ENCODE data around the gene NTHL1.

The NTHL1 gene

GRCh38 chr16:2007081-2007836, 40.4 kb downstream of the NTHL1 start:
- DNase-seq: no peak

DNA sequence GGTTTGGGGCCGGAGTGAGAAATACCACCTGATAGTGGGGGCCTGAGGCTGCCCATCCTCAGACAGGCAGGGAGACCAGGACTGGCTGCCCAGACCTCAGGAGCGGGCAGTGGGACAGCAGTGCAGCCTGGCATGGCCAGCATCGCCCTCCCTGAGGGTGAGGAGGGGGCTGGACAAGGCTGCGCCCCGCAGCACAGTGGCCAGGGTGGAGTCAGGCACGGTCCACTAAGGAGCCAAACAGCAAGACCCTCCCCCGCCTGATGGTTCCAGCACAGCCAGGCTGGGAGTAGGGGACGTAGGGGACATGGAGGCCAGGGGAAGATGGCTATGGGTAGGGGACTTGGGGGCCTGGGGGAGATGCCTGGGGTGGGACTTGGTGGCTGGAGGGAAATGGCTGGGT, 41.3 kb downstream of the NTHL1 start:
- no peak for DNase-seq

DNA sequence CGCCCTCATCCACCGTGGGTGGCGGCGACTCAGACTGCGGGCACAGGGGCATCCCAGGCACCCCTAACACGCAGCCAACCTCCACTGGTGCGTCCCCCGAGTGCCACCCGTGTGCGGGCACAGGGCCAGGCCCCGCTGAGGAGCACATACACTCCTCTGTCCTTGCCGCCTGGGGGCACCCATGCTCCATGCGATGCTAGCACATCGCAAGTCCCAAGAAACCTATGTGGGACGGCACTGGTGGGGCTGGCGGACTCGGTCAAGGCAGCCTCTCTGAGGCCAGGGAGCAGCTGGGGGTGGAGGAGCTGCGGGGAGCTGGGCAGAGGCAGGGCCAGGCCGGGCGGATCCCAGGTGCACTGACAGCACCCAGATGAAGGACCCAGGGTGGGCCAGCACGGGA, 42.0 kb downstream of the NTHL1 start:
- no peak for DNase-seq

- no peak for DNase-seq
Measured at GRCh38 chr16:2004795-2005517, 42.7 kb downstream of the NTHL1 start.

DNA sequence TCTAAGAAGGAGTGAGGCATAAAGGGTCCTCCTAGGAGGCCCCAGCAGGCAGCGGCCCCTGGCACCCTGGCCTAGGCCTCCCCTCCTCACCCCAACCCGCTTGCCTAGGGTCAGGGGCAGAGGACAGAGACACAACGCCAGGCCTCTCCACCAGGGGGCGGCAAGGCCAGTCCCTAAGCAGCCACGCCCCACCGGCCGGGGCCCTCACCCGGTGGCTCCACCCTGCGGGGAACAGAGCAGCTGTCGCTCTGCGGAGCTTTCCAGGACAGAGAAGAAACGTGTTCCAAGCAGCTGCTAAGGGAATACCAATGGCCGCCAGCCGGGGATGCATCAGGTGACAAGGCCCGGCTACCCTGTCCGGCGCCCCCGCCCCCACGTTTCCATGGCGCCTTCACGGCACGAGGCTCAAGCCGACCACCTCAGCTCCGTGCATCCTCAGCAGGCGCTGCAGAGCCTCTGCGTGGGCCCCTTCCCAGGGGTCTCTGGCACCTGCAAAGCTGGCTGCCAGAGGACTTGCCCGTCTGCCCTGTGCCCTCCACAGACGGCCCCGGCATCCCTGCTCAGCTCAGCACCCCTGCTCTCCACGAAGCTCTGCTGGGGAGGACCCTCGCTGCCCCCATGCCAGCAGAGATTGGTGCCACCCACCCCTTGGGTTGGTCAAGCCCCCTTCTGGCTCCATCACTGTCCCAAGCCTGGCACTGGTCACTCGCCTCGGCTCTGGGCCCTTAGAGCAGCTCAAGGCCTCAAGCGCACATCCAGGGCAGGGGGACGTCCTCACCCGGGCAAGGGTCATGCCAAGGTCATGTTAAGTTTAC, 43.6 kb downstream of the NTHL1 start:
- peak; percentile 73 for DNase-seq

DNA sequence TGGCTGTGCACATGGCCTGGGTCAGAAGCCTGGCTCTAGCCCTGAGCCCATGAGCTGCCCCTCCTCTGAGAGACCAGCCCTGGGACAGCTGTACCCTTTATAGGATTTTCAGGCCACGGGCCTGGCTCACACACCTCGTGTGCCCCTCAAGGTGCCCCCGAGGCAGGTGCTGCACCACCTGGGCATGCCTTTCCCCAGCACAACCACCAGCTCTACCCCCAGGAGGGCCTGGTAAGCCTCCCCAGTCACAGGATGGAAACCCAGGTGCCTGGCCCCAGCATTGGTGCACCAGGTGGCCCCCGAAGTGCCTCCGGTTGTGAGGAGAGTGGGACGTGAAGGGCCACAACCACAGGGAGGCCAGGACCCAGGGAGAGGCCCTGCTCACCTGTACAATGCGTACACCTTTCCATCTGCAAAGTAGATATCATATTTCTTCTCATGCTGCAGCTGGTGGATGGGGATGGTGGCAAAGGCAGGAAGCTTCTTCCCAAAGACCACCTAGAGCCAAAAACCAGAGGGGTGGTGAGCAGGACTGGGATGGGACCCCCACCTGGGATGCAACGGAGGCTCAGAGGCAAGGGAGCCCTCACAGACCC, 44.3 kb downstream of the NTHL1 start:
- no peak for DNase-seq

GRCh38 chr16:2002406-2003230, 45.0 kb downstream of the NTHL1 start:
- no peak for DNase-seq

GRCh38 chr16:2001456-2002355, 45.9 kb downstream of the NTHL1 start:
- no peak for DNase-seq

DNA sequence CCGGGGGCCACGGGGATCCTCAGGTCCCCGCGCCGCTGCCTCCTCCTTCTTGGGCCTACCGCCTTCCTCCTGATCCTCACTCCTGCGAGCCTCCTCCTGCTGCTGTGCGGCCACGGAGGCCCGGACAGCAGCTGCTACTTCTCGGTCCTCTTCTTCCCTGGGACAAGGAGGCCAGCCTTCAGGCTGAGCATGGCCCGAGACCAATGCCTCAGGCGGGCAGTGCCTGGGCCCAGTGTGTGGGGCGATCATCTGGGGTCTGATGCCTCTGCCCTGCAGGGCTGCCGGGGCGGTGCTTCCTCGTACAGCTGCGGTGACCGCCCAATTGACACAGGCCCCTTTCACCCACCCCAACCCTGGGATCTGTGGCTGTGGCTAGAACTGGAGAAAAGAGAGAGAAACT, 46.6 kb downstream of the NTHL1 start:
- DNase-seq: no peak

- no peak for DNase-seq
Measured at GRCh38 chr16:1999866-2000514, 47.6 kb downstream of the NTHL1 start.

DNA sequence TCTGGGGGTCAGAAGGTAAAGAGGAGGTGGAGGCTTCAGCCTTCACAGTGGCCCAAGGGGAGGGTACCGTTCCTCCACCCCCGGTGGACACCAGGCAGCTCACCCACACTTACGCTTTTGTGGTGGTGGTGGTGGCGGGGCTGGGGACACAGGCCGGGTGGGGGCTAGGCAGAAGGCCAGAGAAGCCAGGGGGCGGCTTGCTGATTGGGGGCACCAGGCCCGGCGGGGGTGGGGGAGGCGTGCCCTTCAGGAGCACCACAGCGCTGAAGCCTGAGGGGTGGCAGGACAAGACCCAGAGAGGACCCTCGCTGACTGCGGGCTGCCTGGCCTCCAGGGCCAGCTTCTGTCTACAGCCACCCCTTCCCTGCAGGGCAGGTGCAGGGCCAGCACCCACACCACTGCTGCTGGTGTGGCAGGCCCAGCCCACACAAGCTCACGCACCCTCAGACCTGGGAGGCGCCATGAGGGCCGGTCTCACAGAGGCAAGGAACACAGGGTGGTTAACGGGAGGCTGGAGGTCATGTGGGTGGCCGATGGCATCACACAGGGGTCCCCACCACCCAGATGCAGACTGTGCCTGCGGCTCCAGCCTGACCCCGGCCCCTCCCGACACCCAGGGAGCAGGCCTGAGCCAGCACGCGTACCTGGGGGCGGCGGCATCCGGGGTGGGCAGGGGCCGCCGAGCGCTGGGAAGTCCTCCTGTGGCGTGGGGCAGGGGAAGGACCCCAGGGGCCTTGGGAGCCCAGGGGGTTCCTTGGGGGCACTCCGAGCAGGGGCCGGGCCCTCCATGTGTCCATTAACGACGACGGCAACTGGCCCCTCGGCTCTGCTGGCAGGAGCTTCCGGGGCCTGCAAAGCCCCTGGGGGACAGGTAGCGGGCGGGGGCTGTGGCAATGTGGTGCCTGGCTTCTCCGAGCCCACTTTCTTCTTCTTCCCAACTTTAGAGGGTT, 48.5 kb downstream of the NTHL1 start:
- no peak for DNase-seq

- no peak for DNase-seq
Measured at GRCh38 chr16:1998360-1998835, 49.2 kb downstream of the NTHL1 start.

GRCh38 chr16:1997494-1998359, 49.9 kb downstream of the NTHL1 start:
- DNase-seq: no peak

GRCh38 chr16:1993731-1994131, 53.9 kb downstream of the NTHL1 start:
- DNase-seq: no peak

- DNase-seq: no peak
Measured at GRCh38 chr16:1992704-1993317, 54.8 kb downstream of the NTHL1 start.

DNA sequence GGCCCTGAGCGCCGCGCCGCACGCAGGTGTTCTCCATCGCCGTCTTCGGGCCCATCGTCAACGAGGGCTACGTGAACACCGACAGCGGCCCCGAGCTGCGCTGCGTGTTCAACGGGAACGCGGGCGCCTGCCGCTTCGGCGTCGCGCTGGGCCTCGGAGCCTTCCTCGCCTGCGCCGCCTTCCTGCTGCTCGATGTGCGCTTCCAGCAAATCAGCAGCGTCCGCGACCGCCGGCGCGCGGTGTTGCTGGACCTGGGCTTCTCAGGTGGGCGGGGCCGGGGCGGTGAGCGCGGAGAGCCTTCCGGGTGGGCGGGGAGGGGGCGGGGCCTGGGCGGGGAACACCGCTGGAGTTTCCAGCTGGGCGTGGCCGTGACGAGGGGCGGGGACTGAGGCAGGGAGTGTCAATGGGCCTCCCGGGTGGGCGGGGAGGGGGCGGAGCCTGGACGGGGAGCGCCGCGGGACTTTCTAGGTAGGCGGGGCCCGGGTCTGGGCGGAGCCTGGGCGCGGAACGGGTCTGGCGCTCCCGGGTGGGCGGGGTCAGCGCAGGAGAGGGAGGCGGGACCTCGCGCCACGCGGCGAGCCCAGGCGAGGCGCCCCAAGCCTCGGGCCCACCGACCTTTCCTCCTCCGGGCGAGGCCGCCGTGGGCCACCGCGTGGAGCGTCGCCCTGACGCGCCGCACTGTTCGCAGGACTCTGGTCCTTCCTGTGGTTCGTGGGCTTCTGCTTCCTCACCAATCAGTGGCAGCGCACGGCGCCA, 55.5 kb downstream of the NTHL1 start:
- DNase-seq: peak; percentile 93

DNA sequence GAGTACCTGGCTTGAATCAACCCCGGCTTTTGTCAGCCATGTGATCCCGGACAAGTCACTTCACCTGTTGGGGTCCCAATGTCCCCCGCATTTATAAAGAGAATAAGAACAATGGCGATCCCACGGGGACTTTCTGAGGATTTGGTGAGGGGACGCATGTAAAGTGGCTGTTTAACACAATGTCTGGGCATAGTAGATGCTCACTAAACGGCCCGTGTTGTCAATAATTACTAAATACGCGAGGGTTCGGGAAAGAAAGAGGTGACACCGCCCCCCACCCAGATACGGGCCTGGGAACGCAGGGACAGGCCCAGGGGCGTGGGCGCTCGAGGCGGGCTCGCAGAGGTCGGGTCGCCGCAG, 56.1 kb downstream of the NTHL1 start:
- no peak for DNase-seq

Measured in activated effector memory CD4-positive, alpha-beta T cell treated with Interleukin-2 at 50 U/mL for 16 hours (primary cell).